Measurements from ENCODE around the gene PPP1R15A.

DNA sequence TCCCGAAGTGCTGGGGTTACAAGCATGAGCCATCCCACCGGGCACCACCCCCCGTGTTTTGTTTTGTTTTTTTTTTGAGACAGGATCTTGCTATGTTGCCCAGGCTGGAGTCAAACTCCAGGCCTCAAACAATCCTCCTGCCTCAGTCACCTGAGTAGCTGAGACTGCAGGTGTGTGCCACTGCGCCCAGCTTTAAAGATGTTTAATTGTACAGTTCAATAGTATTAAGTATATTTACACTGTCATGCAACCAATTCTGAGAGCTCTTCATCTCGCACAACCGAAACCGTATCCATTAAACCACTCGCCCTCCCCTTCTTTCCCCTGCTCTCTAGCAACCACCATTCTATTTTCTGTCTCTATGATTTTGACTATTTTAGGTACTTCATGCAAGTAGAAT lies 43.5 kb downstream of the PPP1R15A start:
- TF ChIP-seq, protein P1, sequence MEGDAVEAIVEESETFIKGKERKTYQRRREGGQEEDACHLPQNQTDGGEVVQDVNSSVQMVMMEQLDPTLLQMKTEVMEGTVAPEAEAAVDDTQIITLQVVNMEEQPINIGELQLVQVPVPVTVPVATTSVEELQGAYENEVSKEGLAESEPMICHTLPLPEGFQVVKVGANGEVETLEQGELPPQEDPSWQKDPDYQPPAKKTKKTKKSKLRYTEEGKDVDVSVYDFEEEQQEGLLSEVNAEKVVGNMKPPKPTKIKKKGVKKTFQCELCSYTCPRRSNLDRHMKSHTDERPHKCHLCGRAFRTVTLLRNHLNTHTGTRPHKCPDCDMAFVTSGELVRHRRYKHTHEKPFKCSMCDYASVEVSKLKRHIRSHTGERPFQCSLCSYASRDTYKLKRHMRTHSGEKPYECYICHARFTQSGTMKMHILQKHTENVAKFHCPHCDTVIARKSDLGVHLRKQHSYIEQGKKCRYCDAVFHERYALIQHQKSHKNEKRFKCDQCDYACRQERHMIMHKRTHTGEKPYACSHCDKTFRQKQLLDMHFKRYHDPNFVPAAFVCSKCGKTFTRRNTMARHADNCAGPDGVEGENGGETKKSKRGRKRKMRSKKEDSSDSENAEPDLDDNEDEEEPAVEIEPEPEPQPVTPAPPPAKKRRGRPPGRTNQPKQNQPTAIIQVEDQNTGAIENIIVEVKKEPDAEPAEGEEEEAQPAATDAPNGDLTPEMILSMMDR (conservative IDR thresholded peaks at IDR 0.05 in 1 of 2, IDR thresholded peaks at IDR 0.05 in 1 of 2; ENCODE audit: low read depth in 1 of 2, low read length in 2 of 2), result no peak
- no peak for TF ChIP-seq EZH2 (IDR thresholded peaks at IDR 0.05; ENCODE audit: low read length, missing control alignments)

All from fibroblast of lung (primary cell).